ENCODE results near the gene MAPKAP1. TPM values are rescaled to one million over a fixed set of nuclear protein-coding genes. Genes with fewer than 3 reads are reported as not detected.

MAPKAP1 gene
- total RNA-seq, 1 donor from 2014 or later: 62.9 TPM

GRCh38 chr9:125629446-125629845 is 77.6 kb downstream of the MAPKAP1 start:
- no peak for TF ChIP-seq CTCF (IDR thresholded peaks at IDR 0.05; ENCODE audit: unreplicated experiment)
- Mint-ChIP-seq H3K4me1 (peaks cover 20% of the 10 kb centered on the region), H3K9me3 (no peaks in the 10 kb centered on the region), H3K4me3 (no peak overlapping the region), H3K27me3 (ENCODE audit: low read depth) (no peaks in the 10 kb centered on the region), H3K27ac (no peak overlapping the region), H3K36me3 (peaks cover 5% of the 10 kb centered on the region)
- no peak for DNase-seq (ENCODE audit: low spot score in 2 of 2, unreplicated experiment in 2 of 2)

DNA sequence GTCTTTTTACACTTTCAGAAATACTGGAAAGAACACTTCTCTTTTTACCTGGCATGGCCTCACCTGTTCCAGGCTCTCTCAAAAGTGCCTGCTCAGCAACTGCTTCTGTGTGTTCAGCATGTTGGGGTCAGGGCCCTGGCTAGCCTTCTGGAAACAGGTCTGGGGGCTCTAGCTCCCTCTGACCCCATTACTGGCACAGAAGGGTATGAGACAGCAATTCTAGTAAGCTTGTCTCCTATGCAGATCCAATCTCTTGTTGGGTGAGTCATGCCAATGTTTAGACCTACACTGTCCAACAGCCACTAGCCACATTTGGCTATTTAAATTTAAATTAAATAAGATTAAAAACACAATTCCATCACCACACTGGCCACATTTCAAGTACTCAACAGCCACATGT is 80.8 kb downstream of the MAPKAP1 start:
- TF ChIP-seq CTCF (IDR thresholded peaks at IDR 0.05; ENCODE audit: unreplicated experiment): no peak
- H3K36me3 Mint-ChIP-seq: peaks cover 11% of the 10 kb centered on the region
- peaks cover 6% of the 10 kb centered on the region for H3K4me1 Mint-ChIP-seq
- no peak for DNase-seq (ENCODE audit: low spot score in 2 of 2, unreplicated experiment in 2 of 2)
- no peak overlapping the region for H3K4me3 Mint-ChIP-seq
- H3K27me3 Mint-ChIP-seq (ENCODE audit: low read depth): no peaks in the 10 kb centered on the region
- peaks cover 5% of the 10 kb centered on the region for H3K9me3 Mint-ChIP-seq
- no peak overlapping the region for H3K27ac Mint-ChIP-seq

GRCh38 chr9:125621170-125621569 is 85.8 kb downstream of the MAPKAP1 start:
- H3K36me3 Mint-ChIP-seq: peaks cover 12% of the 10 kb centered on the region
- no peaks in the 10 kb centered on the region for H3K27me3 Mint-ChIP-seq (ENCODE audit: low read depth)
- peaks cover 4% of the 10 kb centered on the region for H3K4me1 Mint-ChIP-seq
- DNase-seq (ENCODE audit: low spot score in 2 of 2, unreplicated experiment in 2 of 2): no peak
- peaks cover 9% of the 10 kb centered on the region for H3K9me3 Mint-ChIP-seq
- TF ChIP-seq CTCF (IDR thresholded peaks at IDR 0.05; ENCODE audit: unreplicated experiment): no peak
- no peak overlapping the region for H3K27ac Mint-ChIP-seq
- no peak overlapping the region for H3K4me3 Mint-ChIP-seq

DNA sequence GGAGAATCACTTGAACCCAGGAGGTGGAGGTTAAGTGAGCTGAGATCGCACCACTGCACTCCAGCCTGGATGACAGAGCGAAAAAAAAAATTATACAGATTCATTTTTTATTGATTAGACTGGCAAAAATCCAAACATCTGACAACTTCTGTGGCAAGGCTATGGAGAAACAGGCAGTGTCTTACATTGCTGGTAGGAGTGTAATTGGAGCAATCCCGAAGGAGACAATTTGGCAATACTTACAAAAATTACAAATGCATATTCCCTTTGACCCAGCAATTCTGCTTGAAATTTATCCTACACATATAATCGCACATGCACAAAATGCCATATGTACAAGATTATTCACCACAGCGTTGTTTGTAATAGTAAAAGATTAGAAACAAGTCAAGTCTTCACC is 86.8 kb downstream of the MAPKAP1 start:
- peaks cover 11% of the 10 kb centered on the region for H3K36me3 Mint-ChIP-seq
- H3K4me3 Mint-ChIP-seq: no peak overlapping the region
- no peak for TF ChIP-seq CTCF (IDR thresholded peaks at IDR 0.05; ENCODE audit: unreplicated experiment)
- peaks cover 9% of the 10 kb centered on the region for H3K9me3 Mint-ChIP-seq
- no peak overlapping the region for H3K27ac Mint-ChIP-seq
- no peaks in the 10 kb centered on the region for H3K27me3 Mint-ChIP-seq (ENCODE audit: low read depth)
- peaks cover 4% of the 10 kb centered on the region for H3K4me1 Mint-ChIP-seq
- no peak for DNase-seq (ENCODE audit: low spot score in 2 of 2, unreplicated experiment in 2 of 2)

DNA sequence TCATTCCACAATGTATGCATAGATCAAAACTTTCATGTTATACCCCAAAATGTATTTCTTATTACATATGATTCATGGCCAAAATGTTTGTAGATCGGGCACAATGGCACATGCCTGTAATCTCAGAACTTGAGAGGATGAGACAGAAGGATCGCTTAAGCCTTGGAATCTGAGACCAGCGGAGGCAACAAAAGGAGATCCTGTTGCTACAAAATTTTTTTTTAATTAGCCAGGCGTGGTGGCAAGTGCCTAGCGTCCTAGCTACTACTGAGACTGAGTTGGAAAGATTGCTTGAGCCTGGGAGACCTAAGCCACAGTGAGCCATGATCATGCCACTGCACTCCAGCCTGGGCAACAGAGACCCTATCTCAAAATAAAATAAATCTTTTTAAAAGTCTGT is 89.9 kb downstream of the MAPKAP1 start:
- Mint-ChIP-seq H3K27me3 (ENCODE audit: low read depth) (no peaks in the 10 kb centered on the region), H3K27ac (no peak overlapping the region)
- no peak for TF ChIP-seq CTCF (IDR thresholded peaks at IDR 0.05; ENCODE audit: unreplicated experiment)

GRCh38 chr9:125613141-125613540 is 93.9 kb downstream of the MAPKAP1 start:
- peaks cover 7% of the 10 kb centered on the region for H3K9me3 Mint-ChIP-seq
- peaks cover 5% of the 10 kb centered on the region for H3K36me3 Mint-ChIP-seq
- H3K4me3 Mint-ChIP-seq: no peak overlapping the region
- H3K4me1 Mint-ChIP-seq: peaks cover 7% of the 10 kb centered on the region
- TF ChIP-seq CTCF (IDR thresholded peaks at IDR 0.05; ENCODE audit: unreplicated experiment): no peak
- H3K27me3 Mint-ChIP-seq (ENCODE audit: low read depth): no peaks in the 10 kb centered on the region
- DNase-seq (ENCODE audit: low spot score in 2 of 2, unreplicated experiment in 2 of 2): no peak
- no peak overlapping the region for H3K27ac Mint-ChIP-seq

More for the DNA sequence above, 89.9 kb downstream of the MAPKAP1 start:
- no peak for DNase-seq (ENCODE audit: low spot score in 2 of 2, unreplicated experiment in 2 of 2)
- Mint-ChIP-seq H3K4me1 (peaks cover 3% of the 10 kb centered on the region), H3K36me3 (peaks cover 8% of the 10 kb centered on the region), H3K9me3 (peaks cover 8% of the 10 kb centered on the region), H3K4me3 (no peak overlapping the region)
